Ovary (tissue), 9 donors: ENCODE results near the gene FBXL17. TPM values are rescaled to one million over a fixed set of nuclear protein-coding genes. Genes with fewer than 3 reads are reported as not detected.

Experiments
- DNase-seq, 5 donors: peaks; one replicate each; pipeline ENCODE4 v3.0.0-alpha.2; 2019 to 2020
- H3K27ac ChIP-seq, 2 donors: fragments of 200-600 bp; one replicate each; pipeline versions ENCODE4 v1.5.1 to v1.8.0; 2019 to 2022
- H3K27me3 ChIP-seq: fragments of 200-600 bp; one replicate; pipeline ENCODE4 v1.8.0; 2022
- H3K36me3 ChIP-seq: fragments of 200-600 bp; sonication (generic); one replicate; pipeline ENCODE4 v1.5.1; 2019
- H3K4me1 ChIP-seq: one replicate; pipeline ENCODE4 v1.8.1; 2013; ENCODE audit warnings: mild to moderate bottlenecking, moderate library complexity; ENCODE audit not compliant: insufficient read depth
- H3K4me3 ChIP-seq: fragments of 200-600 bp; sonication (generic); one replicate; pipeline ENCODE4 v1.5.1; 2017
- H3K9me3 ChIP-seq, 2 donors: fragments of 200-600 bp in 1 of 2; sonication (generic) in 1 of 2; one replicate each; pipeline versions ENCODE4 v1.5.1 to v1.8.1; 2013 to 2019; ENCODE audit warnings: mild to moderate bottlenecking in 1 of 2, moderate library complexity in 1 of 2
- CTCF ChIP-seq, 3 donors: fragments of 450-650 bp in 2 of 3; fragments of 200-600 bp in 1 of 3; IDR thresholded peaks; one replicate each; pipeline versions ENCODE4 v1.5.1 to v1.8.0; 2016 to 2022; ENCODE audit warnings: antibody characterized with exemption in 3 of 3, mild to moderate bottlenecking in 1 of 3
- EP300 ChIP-seq: sonication (generic); formaldehyde crosslinking; IDR thresholded peaks from one replicate; pipeline ENCODE4 v1.6.1; 2017; ENCODE audit warnings: antibody characterized with exemption
- POLR2A ChIP-seq: fragments of 450-650 bp; IDR thresholded peaks from one replicate; pipeline ENCODE4 v1.6.1; 2017; ENCODE audit warnings: antibody characterized with exemption, mild to moderate bottlenecking, moderate library complexity
- WGBS, 3 donors: extraction: QIAGEN DNeasy Blood & Tissue Kit in 1 of 3; methylation state at CpG; one replicate each; pipeline versions ENCODE4 v1.1.5 to v1.1.7; 2013 to 2017; 5-methylcytosine and 5-hydroxymethylcytosine counted together
- intact Hi-C, 4 donors: fragments of 100-400 bp; cut with DNase I; formaldehyde crosslinking; loops; one replicate each; pipeline versions ENCODE4 v1.11.0 to v1.15.1; 2022 to 2023
- polyA plus RNA-seq, 2 donors: library from polyadenylated mRNA; stranded (reverse); fragments of 200-250 nt in 1 of 2; fragments of 350-450 nt in 1 of 2; fragmentation: Illumina TruSeq in 1 of 2; extraction: RNeasy Lipid Tissue Mini Kit (QIAGEN cat#74804) in 1 of 2; gene quantifications; one replicate each; pipeline ENCODE4 v1.2.3, GENCODE V29; 2013 to 2014
- total RNA-seq, 7 donors: library from RNA; depleted of rRNA in 2 of 7; stranded (reverse); fragments of >200 nt in 2 of 7; fragmentation: NEBNext Ultra II Directional in 3 of 7; extraction: Animal tissue kit (Norgen Biotek cat#: 25700) in 3 of 7; gene quantifications; one replicate each; pipeline versions ENCODE4 v1.1.0 to v1.2.4, GENCODE V29; 2016 to 2023
- donor health status: DM: no; HTN: no; CAD: no; lungs with moderate emphysema.
- donor health status: DM: no; HTN: no; CAD: no.
- donor health status: Bipolar disorder and iron deficiency.
- donor health status: DM: yes; HTN: yes; CAD: no.
- donor health status: DM: no; HTN: no; CAD: no.
- donor health status: DM: yes; HTN: yes; CAD: no.

The FBXL17 gene
- total and polyA plus RNA-seq, 9 donors = 6.8 to 20.4 (median 15.9) TPM

GRCh38 chr5:108094800-108095199 is 287.1 kb downstream of the FBXL17 start:
- Histone ChIP-seq H3K27ac (no peak overlapping the region), H3K9me3 (no peaks in the 10 kb centered on the region), H3K4me1 (no peaks in the 10 kb centered on the region), H3K27me3 (no peaks in the 10 kb centered on the region), H3K4me3 (no peak overlapping the region), H3K36me3 (no peaks in the 10 kb centered on the region)
- WGBS, 3 donors = 20 to 43% (median 24%) methylated on average over 1 of the region's 1 CpG
- TF ChIP-seq POLR2A = no peak
- no peak for TF ChIP-seq CTCF (IDR thresholded peaks at IDR 0.05)
- no peak for TF ChIP-seq EP300
- DNase-seq = no peak
- intact Hi-C loops = no loop called here

GRCh38 chr5:108093186-108093585 is 288.7 kb downstream of the FBXL17 start:
- no peak overlapping the region for H3K4me3 ChIP-seq
- H3K27ac ChIP-seq = no peak overlapping the region
- no peaks in the 10 kb centered on the region for H3K27me3 ChIP-seq
- 54 to 63% (median 56%) methylated on average over 2 of the region's 2 CpGs for WGBS, 3 donors
- no peaks in the 10 kb centered on the region for H3K4me1 ChIP-seq
- H3K9me3 ChIP-seq = no peaks in the 10 kb centered on the region
- no peak for DNase-seq
- TF ChIP-seq POLR2A (no peak), EP300 (no peak), CTCF (IDR thresholded peaks at IDR 0.05) (no peak)
- no peaks in the 10 kb centered on the region for H3K36me3 ChIP-seq
- intact Hi-C loops = no loop called here

GRCh38 chr5:108090946-108091345 is 291.0 kb downstream of the FBXL17 start:
- Histone ChIP-seq H3K4me1 (no peaks in the 10 kb centered on the region), H3K27ac (no peak overlapping the region), H3K4me3 (no peak overlapping the region), H3K27me3 (no peaks in the 10 kb centered on the region), H3K9me3 (no peaks in the 10 kb centered on the region), H3K36me3 (no peaks in the 10 kb centered on the region)
- WGBS, 3 donors = 69 to 72% (median 71%) methylated on average over 4 of the region's 4 CpGs
- TF ChIP-seq CTCF (IDR thresholded peaks at IDR 0.05) (no peak), EP300 (no peak), POLR2A (no peak)
- intact Hi-C loops = no loop called here
- DNase-seq = no peak

GRCh38 chr5:108084105-108084504 is 297.8 kb downstream of the FBXL17 start:
- Histone ChIP-seq H3K27me3 (no peaks in the 10 kb centered on the region), H3K27ac (no peak overlapping the region), H3K4me3 (no peak overlapping the region), H3K4me1 (peaks cover 1% of the 10 kb centered on the region), H3K36me3 (no peaks in the 10 kb centered on the region), H3K9me3 (no peaks in the 10 kb centered on the region)
- no peak for DNase-seq
- TF ChIP-seq CTCF (IDR thresholded peaks at IDR 0.05) = no peak
- TF ChIP-seq POLR2A = no peak
- no peak for TF ChIP-seq EP300
- WGBS, 3 donors = 18 to 21% (median 21%) methylated on average over 7 of the region's 7 CpGs
- intact Hi-C loops = loop anchor here in 1 of 4 donors (10.0 kb wide), 1 partner anchor 1609 kb away; no protein-coding TSS in a partner anchor
